Measurements from ENCODE around the gene SIGLECL1. TPM values are rescaled to one million over a fixed set of nuclear protein-coding genes. Genes with fewer than 3 reads are reported as not detected.

SIGLECL1 gene
- total RNA-seq, 1 donor from 2014 or later, result not detected

DNA sequence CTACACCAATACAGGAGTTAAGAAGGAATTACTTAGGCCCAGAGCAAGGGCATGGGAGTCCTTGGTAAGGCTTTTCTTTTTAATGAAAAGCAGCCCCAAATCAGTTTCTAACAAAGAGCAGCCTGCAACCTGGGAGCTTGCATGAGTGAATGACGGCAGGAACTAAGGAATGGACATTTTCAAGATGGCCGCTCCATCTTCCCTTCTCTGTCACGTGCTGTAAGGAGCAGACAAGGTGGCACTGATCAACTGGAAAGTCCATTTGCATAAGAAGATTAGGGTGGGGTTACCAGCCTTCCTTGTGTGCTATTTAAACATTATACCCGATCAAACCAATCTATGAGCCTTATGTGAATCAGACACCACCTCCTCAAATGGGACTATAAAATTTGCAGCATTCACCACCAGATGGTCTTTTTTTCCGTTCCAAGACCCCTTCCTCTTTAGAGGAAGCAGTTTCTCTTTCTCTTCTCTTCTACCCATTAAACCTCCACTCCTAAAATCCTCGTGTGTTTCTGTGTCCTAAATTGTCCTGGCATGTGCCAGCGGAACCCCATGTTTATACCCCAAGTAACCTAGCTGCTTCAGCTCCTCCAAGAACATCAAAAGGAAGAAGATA lies 2.8 kb upstream of the SIGLECL1 start:
- ATAC-seq (no peak), DNase-seq (ENCODE audit: low spot score) (no peak)
- intact Hi-C loops (cut with DNase I), result no loop called here

DNA sequence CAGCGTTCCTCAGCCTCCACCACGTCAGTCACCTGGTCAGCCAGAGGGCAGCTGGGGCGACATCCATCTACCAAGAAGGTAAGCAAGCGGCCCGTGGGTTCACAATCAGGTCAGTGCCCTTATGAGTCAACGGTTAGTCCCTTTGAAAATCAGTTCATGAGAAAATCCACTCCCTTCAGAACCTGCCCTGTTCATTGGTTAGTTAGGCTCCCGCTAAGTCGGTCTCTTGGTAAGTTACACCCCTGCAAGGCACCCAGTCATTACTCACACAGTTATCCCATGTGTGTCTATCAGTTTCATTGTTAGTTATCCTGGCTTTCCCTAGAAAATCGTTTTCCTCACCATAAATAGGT lies 564 bp downstream of the SIGLECL1 start:
- ATAC-seq (no peak), DNase-seq (ENCODE audit: low spot score) (no peak)
- intact Hi-C loops (cut with DNase I), result no loop called here

DNA sequence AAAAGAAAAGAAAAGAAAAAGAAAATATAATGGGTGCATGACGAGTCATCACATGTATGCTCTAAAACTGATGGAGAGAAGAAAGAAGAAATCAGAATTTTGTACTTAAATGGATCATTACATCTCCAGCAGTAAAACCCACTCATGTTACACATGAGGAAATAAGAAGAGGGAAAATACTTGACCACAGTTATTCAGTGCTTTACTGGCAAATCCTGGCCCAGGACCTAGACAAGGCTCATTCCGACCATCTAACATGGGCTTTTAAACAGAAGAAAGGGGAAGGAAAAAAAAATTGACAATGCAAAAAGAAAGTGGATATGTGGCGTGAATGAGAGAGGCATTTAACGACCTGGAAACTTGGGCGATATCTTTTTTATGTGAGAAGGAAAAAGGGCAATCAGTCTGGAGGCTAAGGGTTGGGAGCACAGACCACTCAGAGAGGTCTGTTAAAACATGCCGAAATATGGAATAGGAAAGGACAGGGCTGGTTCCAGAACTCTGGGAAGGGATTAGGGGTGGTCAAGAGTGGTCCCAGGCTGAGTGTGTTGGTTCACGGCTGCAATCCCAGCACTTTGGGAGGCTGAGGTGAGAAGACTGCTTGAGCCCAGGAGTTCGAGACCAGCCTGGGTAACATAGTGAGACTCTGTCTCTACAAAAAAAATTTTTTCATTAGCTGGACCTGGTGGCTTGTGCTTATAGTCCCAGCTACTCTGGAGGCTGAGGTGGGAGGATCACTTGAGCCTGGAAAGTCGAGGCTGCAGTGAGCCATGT lies 1.6 kb downstream of the SIGLECL1 start:
- intact Hi-C loops (cut with DNase I), result no loop called here
- DNase-seq (ENCODE audit: low spot score) (no peak), ATAC-seq (no peak)

DNA sequence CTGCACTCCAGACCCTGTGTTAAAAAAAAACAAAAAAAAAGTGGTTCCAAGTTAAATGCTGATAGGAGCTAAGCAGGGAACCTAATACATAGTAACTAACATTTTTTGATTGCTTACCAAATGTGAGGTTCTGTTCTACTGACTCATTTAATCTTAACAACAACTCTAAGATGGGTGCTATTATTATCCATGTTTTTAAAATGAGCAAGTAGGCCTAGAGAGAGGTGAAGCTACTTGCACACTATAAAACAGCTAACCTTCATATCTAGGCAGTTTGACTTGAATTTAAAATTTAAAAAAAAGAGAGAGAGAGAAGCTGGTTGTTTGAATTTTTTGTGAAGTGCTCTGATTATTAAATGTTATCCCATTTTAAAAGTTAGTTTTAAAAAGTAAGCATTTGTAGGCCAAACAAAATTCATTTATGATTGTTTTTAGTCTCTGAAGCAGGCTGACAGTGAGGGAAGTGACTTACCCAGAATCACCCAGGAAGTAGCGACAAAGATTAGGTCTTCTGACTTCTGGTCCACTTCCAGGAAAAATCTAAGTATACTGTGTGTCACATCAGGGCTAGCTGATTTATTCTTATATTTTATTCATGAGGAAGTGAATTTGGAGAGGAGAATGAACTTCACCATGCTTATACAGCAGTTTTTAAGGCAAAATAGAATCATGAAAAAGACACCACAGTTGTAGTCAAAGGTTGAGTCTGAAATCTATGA lies 2.4 kb downstream of the SIGLECL1 start:
- intact Hi-C loops (cut with DNase I), result no loop called here
- ATAC-seq, result no peak

DNA sequence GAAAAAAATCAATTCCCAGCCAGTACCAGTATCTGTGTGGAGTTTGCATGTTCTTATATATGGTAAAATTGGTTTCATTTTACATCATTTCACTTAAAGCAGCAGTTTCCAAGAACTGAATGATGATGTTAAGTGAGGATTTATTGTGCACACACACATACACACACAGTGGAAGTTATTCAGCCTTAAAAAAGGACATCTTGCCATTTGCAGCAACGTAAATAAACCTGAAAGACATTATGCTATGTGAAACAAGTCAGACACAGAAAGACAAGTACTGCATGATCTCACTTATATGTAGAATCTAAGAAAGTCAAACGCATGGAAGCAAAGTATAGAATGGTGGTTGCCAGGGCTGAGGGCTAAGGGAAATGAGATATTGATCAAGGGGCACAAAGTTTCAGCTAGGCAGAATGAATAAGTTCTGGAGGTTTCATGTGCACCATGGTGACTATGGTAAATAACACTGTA lies 5.3 kb downstream of the SIGLECL1 start:
- intact Hi-C loops (cut with DNase I), result no loop called here
- no peak for ATAC-seq
- DNase-seq (ENCODE audit: low spot score), result no peak

More for the DNA sequence above, 2.4 kb downstream of the SIGLECL1 start:
- DNase-seq (ENCODE audit: low spot score), result no peak

DNA sequence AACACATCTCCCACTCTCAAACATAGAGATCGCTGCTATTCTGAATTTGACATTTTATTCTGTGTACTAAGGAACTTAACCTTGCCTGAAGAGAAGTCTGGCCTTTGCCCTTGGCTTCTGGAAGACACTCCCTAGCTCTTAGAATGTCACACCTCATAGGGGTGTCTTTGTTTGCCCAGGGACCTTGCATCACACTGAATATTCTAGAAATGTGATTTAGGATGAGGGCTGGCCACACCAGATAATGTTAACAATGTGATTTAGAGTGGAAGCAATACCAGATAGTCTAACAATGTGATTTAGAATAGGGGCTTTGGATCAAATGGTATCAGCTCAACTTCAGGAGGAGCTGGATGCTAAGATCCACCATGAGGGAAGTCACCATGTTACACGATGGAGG lies 6.6 kb downstream of the SIGLECL1 start:
- ATAC-seq, result no peak
- DNase-seq (ENCODE audit: low spot score), result no peak
- intact Hi-C loops (cut with DNase I), result no loop called here

DNA sequence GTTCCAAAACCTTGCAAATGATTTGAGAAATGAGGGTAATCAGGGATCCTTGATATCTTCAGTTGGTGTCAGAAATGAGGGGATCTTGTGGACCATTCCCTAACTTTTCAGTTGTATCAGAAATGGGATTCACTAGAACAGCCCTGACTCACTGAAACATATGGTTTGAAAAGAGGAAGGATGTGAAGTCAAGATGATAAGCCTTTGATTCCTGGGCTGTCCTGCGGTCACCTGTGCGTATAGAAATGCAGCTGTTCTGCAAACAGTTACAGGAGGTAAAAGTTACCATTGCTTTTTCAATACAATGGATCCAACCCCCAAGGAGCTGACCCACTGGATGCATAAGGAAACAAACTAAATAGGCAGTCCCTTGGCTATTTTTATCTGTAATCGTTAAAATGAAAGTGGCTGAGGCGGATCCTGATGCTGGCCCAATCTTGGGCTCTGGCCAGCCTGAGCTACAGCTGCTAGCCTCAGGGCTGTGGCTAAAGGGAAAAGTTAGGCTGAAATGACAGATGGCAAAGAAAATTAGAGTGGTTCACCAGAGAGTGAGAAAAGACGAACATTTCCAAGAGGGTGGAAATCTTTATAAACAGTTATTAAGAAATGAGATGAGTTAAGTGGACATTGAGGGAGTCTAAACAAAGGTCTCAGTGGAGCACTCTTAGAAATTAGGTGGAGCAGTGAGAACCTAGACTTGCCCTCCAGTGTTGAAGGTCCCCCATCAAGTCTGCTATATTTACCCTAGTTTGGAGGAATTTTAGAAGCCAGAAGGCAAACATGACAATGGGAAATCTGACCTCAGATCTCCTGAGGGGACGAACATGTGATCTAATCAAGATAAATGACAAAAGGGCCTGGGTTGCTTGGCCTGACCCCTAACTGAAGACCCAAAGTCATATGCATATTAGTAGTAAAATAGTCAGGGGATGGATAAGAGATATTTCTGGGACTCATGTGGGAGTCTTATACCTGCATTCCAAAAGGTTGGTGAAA lies 7.6 kb downstream of the SIGLECL1 start:
- DNase-seq (ENCODE audit: low spot score), result no peak
- intact Hi-C loops (cut with DNase I), result no loop called here

DNA sequence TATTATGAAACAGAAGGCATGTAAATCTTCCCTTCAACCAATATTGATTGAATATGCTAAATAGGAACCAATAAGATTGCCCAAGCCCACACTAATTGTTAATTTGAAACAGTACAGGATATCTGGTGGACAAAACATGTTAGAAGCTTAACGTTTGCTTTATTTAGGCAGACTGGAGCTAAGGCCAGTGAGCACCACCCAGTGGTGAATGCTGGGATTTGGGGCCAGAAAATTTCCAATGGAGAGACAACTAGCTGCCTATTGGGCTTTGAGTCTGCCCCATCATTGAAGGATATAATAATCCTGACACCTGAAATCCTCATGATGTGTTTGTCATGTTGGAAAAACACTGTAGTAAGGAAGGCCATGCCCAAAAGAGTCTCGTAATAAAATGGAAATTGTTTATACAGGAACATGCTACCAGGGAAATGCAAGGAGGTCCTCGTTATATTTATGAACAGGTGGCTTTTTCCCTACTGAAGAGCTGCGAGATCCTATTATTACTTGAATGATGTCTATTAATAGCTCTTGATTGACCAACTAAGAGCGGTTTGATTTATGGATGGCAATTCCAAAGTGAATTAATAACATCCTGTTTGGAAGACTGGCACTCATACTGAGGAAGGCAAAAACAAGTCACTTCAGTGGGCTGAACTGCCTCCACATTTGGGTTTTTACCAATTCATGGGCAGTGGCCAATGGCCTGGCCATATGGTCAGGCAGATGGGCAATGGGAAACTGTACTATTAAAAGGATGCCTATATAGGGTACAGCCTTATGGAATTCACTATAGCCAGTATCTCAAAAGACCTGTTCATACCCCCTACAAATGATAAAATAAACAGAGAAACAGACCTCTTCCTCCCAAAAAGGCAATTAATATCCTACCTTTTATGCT lies 8.7 kb downstream of the SIGLECL1 start:
- DNase-seq (ENCODE audit: low spot score) (no peak), ATAC-seq (no peak)
- intact Hi-C loops (cut with DNase I), result no loop called here

More for the DNA sequence above, 7.6 kb downstream of the SIGLECL1 start:
- ATAC-seq, result no peak

DNA sequence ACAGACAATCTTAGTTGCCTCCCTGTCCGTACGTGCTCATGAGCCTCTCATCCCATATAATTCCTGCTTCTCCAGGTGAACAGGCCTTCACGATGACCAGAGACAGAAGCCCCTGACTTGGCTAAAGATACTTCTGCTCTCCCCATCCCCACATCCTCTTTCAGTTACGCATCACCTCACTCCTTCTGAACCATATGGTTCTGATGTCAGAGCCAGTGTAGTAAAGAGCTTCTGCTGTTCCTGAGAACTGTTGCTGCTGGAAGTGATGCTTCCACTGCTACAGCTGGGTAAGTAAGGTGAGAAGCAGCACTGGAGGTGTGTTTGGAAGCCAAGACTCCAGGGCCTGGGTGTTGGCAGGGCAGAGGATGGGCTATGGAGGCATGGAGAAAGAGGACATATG lies 12.9 kb downstream of the SIGLECL1 start:
- intact Hi-C loops (cut with DNase I), result no loop called here
- no peak for DNase-seq (ENCODE audit: low spot score)
- ATAC-seq, result no peak

DNA sequence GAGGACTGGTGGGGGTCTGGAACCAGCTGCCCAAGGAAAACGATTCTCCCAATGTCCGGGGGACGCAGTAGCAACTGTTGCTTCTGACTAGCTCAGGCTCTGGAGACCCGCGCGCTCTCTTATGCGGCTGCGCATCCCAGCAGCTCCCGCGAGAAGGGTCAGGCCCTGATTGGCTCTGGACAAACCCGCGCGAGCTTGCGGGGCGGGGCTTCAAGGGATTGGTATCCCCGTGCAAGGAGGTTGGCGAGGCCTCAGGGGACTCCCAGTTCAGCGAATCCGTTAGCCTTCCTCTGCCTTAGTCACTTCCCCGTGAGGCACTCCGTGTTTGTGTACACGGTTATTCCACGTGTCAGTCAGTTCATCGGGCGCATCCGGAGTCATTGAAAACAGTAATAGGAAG lies 20.2 kb downstream of the SIGLECL1 start:
- ATAC-seq (peak; percentile 32), DNase-seq (ENCODE audit: low spot score) (no peak)
- intact Hi-C loops (cut with DNase I), result no loop called here

DNA sequence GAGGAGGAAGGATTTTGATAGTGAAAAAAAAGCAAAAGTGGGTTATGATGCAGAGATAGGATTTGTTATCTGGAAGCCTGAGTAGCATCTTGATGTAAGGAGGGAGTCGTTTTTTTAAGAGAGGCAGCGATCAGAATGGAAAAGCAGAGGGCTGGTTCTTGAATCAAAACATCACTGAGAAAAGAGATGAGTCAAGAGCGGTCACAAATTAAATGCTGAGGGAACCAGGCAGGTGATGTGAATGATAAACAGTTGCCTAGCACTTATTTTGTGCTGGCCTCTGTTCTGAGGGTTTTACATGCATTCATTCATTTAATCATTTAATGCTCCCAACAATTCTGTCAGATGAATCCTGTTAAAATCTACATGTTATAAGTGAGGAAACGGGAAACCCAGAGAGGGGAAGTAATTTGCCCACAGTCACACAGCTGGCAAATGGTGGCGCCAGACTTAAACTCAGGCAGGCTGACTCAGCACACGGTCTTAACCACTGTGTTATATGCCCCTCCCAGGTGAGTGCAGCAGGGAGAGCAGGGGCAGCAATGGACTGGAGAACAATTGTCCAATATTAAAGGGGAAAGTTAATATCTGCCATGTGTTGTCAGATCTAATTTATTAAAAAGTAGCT lies 21.4 kb downstream of the SIGLECL1 start:
- ATAC-seq (no peak), DNase-seq (ENCODE audit: low spot score) (no peak)
- intact Hi-C loops (cut with DNase I), result no loop called here

DNA sequence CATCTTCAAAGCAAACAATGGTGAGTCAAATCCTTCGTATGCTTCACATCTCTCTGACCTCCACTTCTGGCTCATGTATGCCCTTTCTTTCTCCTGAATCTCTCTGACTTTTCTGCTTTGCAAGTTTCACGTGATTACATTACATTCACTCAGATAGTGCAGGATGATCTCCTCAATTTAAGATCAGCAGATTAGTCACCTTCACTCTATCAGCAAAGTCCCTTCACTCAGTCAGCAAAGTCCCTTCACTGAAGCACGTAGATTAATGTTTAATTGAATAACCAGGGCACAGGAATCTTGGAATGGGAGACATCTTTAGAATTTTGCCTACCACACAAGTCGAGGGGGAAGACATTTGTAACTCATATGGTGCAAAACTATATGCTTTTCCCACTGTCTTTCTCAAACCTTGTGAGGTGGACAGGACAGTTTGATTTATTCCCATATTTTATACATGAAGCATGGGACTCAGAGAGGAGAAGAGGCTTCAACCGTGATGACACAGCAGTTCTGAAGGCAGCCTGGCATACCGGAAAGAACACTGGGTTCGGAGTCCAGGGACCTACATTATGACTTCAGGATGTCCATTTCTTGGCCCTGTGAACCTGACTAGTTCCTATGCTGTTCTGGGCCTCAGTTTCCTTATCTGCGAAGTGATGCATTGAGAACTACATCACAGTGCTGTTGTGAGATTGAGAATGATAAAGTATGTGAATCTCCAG lies 23.3 kb downstream of the SIGLECL1 start:
- no peak for DNase-seq (ENCODE audit: low spot score)
- ATAC-seq, result no peak
- intact Hi-C loops (cut with DNase I), result no loop called here

DNA sequence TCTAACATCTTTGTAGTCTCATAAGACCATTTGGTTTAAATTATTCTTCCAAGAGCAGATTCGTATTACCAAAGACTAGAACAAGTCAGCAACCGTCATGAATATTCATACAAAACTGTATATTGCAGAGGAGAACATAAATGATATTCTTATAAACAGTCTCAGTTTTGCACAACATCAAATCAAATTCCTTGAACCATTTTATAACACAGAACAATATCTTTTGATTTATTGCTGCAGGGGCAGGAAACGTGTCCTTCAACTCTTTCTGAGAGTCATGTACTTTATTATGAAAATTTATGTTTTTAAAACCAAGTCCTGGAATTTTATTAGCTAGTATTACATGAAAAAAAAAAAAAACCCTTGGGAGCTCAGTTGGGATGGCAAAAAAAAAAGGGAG lies 26.2 kb downstream of the SIGLECL1 start:
- ATAC-seq, result no peak
- no peak for DNase-seq (ENCODE audit: low spot score)
- intact Hi-C loops (cut with DNase I), result no loop called here

DNA sequence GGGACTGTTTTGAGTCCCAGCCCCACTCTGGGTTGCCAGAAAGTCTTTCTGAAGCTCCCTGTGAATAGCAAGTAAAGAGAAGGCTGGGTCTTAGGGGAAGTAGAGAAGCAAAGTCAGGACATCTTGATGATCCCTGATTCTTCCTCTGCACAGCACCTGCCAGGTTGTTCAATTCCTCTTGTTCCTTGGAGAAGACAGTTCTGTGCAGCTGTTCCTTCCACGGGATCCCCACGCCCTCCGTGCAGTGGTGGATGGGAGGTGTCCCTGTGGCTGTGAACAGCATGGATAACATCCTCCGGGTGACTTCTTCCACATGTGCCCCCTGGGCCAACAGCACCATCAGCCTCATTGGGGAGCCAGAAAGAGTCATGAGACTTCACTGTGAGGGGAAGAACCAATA lies 31.5 kb downstream of the SIGLECL1 start:
- intact Hi-C loops (cut with DNase I), result no loop called here
- ATAC-seq (no peak), DNase-seq (ENCODE audit: low spot score) (no peak)

DNA sequence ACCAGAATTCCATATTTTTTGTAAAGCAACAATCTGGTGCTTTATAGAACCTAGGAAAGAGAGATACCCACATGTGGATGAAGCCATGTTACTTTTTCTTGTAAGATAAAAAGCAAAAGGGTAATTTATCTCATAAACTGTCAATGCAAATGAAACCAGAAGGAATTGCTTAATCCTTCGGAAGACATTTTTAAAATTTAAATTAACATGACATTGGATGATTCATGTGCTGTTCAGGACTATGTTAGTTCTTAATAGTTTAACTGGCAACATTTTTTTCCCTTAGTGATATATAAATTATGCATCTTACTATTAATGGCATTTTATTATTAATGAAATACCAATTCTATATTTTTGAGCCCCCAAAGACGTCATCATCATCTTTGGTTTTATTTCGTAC lies 34.8 kb downstream of the SIGLECL1 start:
- no peak for ATAC-seq
- no peak for DNase-seq (ENCODE audit: low spot score)
- intact Hi-C loops (cut with DNase I), result no loop called here

DNA sequence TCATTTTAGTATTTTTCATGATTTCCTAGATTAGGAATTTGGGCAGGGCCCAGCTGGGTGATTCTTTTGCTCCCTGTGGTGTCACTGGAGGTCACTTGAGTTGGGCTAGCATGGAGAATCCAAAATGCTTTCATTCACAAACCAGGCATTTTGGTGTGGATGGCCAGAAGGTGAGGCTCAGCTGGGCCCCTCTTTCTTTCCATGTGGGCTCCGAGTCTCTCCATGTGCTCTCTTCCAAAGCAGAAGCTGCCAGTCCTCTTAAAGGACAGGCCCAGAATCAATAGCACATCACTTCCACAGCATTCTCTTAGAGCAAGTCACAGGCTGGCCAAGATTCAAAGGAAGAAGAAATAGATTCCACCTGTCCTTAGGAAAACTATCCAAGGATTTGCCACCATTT lies 38.8 kb downstream of the SIGLECL1 start:
- intact Hi-C loops (cut with DNase I), result no loop called here
- ATAC-seq, result no peak

DNA sequence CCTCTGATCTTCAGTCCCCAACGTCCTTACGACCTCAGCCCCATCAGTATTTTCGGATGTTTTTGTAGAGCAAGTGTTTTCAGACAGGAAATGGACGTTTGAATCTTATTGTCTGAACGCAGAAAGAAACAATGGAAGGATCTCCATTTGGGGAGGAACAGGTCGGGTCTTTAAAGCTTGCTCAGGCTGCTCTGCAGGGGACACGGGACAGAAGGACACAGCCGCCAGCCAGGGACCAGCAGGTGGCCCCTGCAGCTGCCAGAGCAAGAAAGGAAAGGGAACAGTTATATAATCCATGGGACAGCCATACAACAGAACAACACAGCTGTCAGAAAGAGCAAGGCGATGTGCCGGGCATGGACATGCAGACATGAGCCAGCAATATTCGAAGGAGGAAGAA lies 42.1 kb downstream of the SIGLECL1 start:
- intact Hi-C loops (cut with DNase I), result no loop called here
- ATAC-seq, result no peak

More for the DNA sequence above, 38.8 kb downstream of the SIGLECL1 start:
- no peak for DNase-seq (ENCODE audit: low spot score)

More for the DNA sequence above, 42.1 kb downstream of the SIGLECL1 start:
- no peak for DNase-seq (ENCODE audit: low spot score)
